Measurements from ENCODE around the gene ENDOV.

DNA sequence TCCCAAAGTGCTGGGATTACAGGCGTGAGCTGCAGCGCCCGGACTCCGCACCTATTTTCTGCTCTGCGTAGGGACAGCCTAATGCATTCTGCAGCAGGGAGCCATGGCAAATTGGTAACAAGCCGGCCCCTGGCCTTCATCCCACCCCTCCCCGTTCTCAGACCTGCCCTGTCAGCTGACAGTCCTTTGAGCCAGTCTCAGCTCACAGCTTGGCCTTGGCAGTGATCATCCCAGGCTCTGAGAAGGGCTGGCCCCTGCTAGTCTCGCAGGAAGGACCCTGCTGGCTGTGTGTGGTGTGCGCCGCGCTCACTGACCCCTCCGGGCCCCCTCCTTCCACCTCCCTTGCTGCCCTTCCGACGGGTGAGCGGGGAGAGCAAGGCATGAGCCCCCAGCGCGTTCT is 71.7 kb downstream of the ENDOV start:
- TF ChIP-seq, protein P1, sequence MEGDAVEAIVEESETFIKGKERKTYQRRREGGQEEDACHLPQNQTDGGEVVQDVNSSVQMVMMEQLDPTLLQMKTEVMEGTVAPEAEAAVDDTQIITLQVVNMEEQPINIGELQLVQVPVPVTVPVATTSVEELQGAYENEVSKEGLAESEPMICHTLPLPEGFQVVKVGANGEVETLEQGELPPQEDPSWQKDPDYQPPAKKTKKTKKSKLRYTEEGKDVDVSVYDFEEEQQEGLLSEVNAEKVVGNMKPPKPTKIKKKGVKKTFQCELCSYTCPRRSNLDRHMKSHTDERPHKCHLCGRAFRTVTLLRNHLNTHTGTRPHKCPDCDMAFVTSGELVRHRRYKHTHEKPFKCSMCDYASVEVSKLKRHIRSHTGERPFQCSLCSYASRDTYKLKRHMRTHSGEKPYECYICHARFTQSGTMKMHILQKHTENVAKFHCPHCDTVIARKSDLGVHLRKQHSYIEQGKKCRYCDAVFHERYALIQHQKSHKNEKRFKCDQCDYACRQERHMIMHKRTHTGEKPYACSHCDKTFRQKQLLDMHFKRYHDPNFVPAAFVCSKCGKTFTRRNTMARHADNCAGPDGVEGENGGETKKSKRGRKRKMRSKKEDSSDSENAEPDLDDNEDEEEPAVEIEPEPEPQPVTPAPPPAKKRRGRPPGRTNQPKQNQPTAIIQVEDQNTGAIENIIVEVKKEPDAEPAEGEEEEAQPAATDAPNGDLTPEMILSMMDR (IDR thresholded peaks at IDR 0.05), result no peak
- TF ChIP-seq POLR2A (IDR thresholded peaks at IDR 0.05), result no peak
